NCI-H1930 (cell line): Measurements from ENCODE around the gene THSD7A.

Source experiments
- DNase-seq, 2 experiments: peaks; one replicate each; lab custom pipeline; 2025; lab: John Stamatoyannopoulos, UW

THSD7A gene

GRCh38 chr7:11703829-11704228, 128.2 kb downstream of the THSD7A start:
- no peak for DNase-seq

DNA sequence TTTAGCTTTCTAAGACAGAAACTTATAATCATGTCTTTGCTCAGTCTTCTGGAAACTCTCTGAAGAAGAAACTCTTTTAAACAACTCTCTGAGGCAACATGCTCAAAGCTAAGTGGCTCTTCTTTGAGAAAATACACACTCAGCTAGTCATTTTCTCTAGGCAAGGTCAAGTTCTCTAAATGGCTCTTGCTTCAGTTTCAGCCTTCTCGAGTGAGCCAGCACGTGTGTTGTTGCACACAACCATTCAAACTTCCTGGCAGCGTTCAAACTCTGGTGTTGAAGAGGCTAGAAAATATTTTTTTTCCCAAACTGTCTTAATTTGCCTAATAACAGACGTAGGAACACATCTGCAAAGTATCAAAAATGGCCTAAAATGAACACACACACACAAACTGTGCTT, 129.1 kb downstream of the THSD7A start:
- no peak for DNase-seq

DNA sequence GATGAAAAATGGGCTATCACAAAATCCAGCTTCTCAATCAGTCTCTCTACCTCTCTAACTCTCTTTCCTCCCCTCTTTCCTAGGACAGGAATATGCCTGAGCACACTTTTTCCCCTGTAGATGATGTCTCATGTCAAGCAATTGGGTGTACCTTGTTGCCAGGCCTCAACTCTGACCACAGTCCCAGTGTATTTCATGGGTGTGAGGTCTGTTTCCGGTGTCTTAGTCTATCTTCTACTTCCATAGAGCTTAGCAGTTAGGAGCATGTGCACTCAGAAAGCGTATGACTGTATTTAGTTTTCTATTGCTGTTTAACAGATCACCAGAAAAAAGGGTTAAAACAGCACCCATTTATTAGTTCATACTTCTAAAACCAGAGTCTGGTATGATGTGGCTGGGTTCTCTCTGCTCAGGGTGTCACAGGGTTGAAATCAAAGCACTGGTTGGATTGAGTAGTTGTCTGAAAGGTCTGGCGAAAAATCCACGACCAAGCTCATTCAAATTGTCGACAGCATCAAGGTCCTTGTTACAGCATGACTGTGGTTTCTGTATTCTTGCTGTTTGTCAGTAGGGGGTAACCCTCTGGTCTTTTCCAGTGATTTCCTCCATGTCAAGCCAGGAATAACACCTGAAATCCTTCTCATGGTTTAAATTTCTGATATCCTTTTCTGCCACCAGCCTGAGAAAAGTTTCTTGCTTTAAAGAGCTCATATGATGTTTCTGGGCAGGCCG, 130.0 kb downstream of the THSD7A start:
- DNase-seq: no peak

- DNase-seq: no peak
These were observed 132.3 kb downstream of the THSD7A start for GRCh38 chr7:11699666-11700065.

DNA sequence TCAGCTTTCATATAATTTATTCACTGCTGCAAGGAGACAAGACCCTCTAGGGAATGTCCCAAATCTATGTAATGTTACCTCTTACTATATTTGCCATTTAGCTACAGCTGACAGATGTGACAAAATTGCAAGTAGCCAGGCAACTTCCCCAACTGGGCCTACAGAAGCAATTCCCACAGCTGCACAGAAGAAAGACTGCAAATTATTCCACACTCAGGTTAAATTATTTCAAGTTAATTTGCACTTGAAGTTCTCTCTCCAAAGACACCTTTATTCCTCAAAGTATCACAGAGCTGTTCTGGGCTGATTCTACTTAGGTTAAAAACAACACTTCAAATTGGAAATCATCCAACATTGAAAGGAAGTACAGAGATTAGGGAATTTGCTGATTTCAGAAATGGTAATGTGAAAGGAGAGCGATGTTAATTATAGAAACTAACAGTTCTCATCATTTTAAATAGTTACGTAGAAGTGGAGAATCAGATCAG, 133.6 kb downstream of the THSD7A start:
- DNase-seq: no peak

DNA sequence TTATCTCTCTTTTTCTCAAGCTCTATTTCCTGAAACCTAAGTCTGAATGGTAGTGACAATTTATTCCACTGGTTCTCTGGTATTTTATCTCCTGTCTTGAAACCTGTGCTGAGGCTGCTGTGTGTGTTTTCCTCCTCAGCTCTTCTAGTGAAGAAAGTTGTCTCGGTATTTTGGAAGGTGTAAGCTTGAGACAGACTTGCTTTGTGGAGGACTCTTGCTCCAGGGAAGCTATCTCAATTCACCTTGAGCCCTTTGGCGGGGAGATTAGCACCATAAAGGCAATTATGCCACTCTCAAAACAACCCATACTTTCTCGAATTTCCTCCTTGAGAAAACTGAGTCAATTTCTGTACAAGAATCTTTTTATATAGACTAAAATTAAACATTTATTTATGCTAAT, 141.6 kb downstream of the THSD7A start:
- DNase-seq: no peak

GRCh38 chr7:11689096-11689495, 142.9 kb downstream of the THSD7A start:
- peak; percentile 35 to 57 for DNase-seq

DNA sequence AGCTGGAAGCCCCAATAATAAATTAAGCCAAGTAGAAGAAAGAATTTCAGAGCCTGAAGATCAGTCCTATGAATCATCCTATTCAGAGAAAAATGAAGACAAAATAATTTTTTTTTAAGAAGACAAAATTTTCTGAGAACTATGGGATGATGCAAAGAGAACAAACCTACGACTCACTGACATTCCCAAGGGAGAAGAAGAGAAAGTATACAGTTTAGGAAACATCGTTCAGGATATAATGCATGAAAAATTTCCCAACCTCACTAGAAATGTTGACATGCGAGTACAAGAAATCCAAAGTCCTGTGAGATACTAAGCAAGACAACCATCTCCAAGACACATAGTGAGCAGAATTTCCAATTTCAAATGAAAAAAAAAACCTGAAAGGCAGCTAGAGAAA, 150.5 kb downstream of the THSD7A start:
- no peak for DNase-seq

DNA sequence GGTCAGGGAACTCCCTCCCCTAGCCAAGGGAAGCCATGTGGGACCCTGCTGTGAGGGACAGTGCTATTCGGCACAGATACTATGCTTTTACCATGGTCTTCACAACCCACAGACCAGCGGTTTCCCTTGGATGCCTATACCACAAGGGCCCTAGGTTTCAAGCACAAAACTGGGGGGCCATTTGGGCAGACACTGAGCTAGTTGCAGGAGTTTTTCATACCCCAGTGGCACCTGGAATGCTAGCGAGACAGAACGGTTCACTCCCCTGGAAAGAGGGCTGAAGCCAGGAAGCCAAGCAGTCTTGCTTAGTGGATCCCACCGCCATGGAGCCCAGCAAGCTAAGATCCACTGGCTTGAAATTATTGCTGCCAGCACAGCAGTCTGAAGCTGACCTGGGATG, 156.8 kb downstream of the THSD7A start:
- DNase-seq: no peak

DNA sequence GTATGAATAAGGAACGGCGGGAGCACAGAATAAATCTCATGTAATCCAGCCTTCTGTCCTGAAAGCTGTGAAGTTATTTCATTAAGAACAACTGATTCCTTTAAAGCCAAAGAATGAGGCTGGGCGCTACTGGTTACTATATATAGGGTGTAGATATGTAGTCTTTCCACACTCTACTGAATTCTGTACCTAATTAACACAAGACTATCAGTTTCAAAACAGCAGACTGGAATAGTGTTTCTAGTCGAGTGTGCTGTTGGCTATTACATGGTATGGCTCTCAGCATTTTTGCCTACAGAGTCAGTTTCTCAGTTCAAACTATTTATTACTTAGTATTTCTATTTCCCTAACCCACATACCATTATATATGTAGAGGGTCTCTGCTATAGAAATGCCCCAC, 163.3 kb downstream of the THSD7A start:
- no peak for DNase-seq

GRCh38 chr7:11667810-11668185, 164.2 kb downstream of the THSD7A start:
- no peak for DNase-seq

- no peak for DNase-seq
These were observed 164.8 kb downstream of the THSD7A start for GRCh38 chr7:11667071-11667809.

DNA sequence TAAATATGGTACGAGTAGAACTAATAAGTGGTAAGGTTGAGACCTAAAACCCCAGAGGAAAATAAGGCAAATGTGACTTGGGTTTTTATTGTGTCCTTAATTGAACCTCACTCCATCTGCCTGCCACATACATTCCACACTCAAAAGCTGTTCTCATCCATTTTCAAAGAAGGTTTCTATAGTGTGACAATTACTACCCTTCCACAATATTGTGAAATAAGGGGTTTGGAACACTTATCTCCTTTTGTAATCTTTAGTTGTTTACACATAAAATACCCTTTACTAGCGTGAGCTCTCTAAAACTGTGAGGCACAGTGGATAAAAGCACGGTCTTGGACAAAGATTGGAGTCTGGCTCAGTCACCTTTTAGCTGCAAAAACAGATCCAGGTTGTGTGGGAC, 166.6 kb downstream of the THSD7A start:
- DNase-seq: peak; percentile 63 to 77

DNA sequence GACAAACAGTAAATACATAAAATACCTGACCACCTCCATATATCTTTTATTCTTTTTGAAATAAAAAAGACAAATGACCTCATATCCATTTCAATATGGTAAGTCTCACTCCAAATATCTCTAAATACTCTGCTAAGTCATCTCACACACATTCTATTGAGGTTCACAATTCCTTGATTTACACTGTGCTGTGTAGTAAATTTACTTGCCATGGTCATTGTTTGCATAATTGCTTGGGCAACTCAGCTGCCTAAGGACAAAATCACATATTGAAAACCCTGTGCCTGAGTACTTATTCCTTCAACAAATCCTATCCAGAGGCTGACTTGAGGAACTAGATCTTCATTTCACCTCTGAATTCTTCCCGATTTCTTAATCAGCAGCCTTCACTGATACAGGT, 176.4 kb downstream of the THSD7A start:
- DNase-seq: peak; percentile 4 to 21

GRCh38 chr7:11655163-11655562, 176.8 kb downstream of the THSD7A start:
- DNase-seq: no peak

DNA sequence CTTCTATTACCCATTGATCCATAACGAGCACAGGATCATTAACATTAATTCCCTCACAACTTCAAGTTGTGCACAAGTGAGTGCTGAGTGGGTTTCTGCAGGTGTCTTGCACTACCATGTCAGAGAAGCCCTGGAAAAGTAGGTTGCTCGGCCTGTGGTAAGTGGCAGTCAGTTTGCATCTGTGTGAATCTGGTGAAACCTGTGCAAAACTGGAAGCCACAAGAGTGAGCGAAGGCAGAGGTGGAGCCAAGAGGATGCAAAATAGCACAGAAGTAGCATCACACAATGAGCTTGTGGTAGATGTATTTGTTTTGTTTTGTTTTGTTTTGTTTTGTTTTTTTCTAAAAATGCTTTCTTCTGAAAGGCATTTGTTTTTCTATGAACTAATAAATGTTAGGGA, 181.5 kb downstream of the THSD7A start:
- no peak for DNase-seq

GRCh38 chr7:11650030-11650429, 182.0 kb downstream of the THSD7A start:
- DNase-seq: no peak

DNA sequence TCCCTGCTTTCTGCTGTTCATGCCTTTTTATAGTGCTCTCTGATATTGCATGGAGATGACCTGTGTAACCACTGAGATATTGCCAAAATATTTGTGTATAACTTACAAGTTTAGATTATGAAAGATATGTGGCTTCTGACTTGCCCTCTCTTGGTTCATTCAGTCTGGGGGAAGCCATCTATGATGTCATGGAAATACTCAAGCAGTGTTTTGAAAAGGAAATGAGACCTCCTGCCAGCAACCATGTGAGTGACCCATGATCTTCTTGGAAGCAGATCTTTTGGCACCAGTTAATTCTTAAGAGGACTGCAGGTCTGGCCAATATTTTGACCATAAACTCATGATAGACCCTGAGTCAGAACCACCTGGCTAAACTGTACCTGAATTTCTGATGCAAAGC, 183.0 kb downstream of the THSD7A start:
- DNase-seq: no peak

DNA sequence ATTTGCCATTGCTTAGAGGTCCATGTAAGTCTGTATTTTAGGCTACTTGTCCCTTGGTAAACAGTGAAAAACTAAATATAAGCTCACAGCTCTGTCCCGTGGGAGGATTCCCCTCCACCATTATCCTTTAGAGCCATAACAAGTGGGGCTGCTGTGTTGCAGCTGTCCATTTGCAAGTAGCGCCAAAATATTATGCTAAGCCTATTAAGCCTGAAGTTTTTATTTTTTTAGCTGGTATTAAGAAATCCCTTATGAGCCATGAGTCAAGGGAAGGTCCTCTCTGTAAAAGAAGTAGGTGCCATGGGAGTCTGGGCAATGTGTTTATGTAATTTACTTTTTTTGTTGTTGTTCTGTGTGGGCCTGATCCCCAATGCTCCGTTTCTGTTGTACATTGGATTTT, 183.9 kb downstream of the THSD7A start:
- DNase-seq: no peak

DNA sequence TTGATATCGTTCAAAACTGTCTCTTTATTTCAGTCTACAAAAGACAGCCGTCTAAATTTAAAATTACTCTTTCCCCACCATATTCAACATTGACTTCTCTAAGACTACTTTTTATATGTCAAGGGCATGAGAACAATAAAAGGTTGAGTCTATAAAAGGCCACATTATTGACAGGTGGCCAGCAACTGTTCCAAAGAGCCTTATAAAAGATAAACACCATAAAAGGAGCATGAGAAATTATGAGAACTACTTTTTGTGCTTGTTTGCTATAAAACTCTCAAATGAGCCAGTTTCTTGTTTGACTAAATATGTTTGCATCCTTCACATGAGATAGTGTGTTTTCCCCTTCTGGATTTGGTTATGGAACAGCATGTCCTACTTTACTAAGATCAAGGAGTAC, 189.2 kb downstream of the THSD7A start:
- DNase-seq: no peak

- no peak for DNase-seq
These were observed 189.7 kb downstream of the THSD7A start for GRCh38 chr7:11642276-11642675.

DNA sequence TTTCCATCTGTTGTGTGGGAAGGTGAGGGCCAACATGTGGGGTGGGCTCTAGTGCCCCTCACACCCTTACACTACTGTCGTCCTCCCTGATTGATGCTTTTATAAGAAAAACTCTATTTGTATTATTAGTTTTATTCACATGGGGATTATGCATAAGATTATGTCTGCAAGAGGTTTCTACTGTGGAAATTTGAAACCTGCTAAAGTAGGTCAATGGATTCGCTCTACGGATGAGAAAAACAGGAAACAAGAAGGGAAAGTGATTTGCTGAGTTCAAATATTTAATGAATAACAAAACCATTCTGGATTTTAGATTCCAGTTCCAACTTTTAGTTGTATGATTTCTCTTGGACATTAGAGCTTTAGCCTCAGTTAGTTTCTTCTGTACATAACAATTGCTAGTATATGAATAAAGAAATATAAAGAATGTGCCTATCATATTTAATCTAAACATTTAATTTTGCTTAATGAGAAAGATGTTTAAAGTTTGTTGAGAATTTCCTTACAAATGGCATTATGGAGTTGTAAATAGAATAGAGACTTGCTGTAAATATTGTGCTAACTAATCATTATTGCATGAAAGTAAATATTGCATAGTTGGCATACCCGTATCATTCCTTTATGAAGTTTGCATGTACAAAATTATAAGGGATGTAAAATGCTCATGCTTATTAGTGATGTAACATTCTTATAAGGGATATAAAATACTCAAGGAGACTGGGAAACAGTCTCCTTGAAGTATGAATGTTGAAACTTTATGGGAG, 193.8 kb downstream of the THSD7A start:
- no peak for DNase-seq

GRCh38 chr7:11636274-11636673, 195.7 kb downstream of the THSD7A start:
- DNase-seq: no peak
